ENCODE results near the gene SNCB. TPM values are rescaled to one million over a fixed set of nuclear protein-coding genes. Genes with fewer than 3 reads are reported as not detected.

The SNCB gene
- total and polyA plus RNA-seq, 2 of the 8 experiments (the other 6 are each of a cell fraction or from before 2014, with no cell fraction given): 4.2 to 5.9 TPM

GRCh38 chr5:176679365-176680225 is 49.3 kb upstream of the SNCB start:
- H3K36me3 ChIP-seq (ENCODE audit: control insufficient read depth in 2 of 4, insufficient read depth in 4 of 4, low read length in 3 of 4): no peaks in the 10 kb centered on the region
- no peak overlapping the region for H2BK20ac ChIP-seq (ENCODE audit: low read length)
- no peak for FAIRE-seq
- no peak overlapping the region for H3K9ac ChIP-seq (replicated peaks in 1 of 4; ENCODE audit: extremely low read depth in 1 of 4, low read depth in 3 of 4, low read length in 3 of 4)
- H4K91ac ChIP-seq (replicated peaks; ENCODE audit: insufficient read length, low read length): no peak overlapping the region
- no peaks in the 10 kb centered on the region for H4K20me1 ChIP-seq (replicated peaks in 1 of 2; ENCODE audit: control insufficient read depth in 1 of 2, insufficient read depth in 2 of 2, low read length in 2 of 2)
- peak overlapping the region; percentile 20; the same call in 1 of the 2 replicates for H2BK15ac ChIP-seq (ENCODE audit: low read length)
- no peak overlapping the region for H3K27ac ChIP-seq (ENCODE audit: low read depth, low read length)
- no peak overlapping the region for H2AK5ac ChIP-seq (ENCODE audit: low read depth, low read length)
- H3K18ac ChIP-seq (ENCODE audit: extremely low read depth, low read length): peak overlapping the region; percentile 4
- peak overlapping the region in 3 of 4 experiments; percentile 23 to 55 (median 29); a peak in 6 of 8 replicates for H3K4me3 ChIP-seq (ENCODE audit: extremely low read depth in 1 of 4, insufficient read depth in 2 of 4, low read depth in 3 of 4, low read length in 4 of 4)
- no peak overlapping the region for H3K14ac ChIP-seq (ENCODE audit: insufficient read length)
- peak overlapping the region; percentile 14; the same call in 1 of the 2 replicates for H2AFZ ChIP-seq (ENCODE audit: low read length)
- H3K4me1 ChIP-seq (replicated peaks in 1 of 4; ENCODE audit: control insufficient read depth in 3 of 4, insufficient read depth in 4 of 4, low read length in 3 of 4): peaks cover 0 to 10% (median 3%) of the 10 kb centered on the region in 4 experiments; a peak in 6 of 7 replicates
- no peaks in the 10 kb centered on the region for H3K79me1 ChIP-seq (ENCODE audit: low read depth, low read length)
- H3K4me2 ChIP-seq (ENCODE audit: insufficient read depth in 1 of 2, low read depth in 2 of 2, low read length in 2 of 2): peak overlapping the region; percentile 61 to 69
- no peak overlapping the region for H3K23ac ChIP-seq (ENCODE audit: insufficient read length)
- DNase-seq (ENCODE audit: low read depth in 1 of 2, low spot score in 2 of 2): no peak
- H4K5ac ChIP-seq (ENCODE audit: insufficient read length, low read depth, low read length): no peak overlapping the region
- WGBS, 2 experiments (ENCODE audit: extremely low coverage in 1 of 2, insufficient coverage in 1 of 2, insufficient read length in 1 of 2, insufficient replicate concordance in 2 of 2, low coverage in 1 of 2, low lambda C conversion rate in 2 of 2, missing lambda C conversion rate in 1 of 2): 57% methylated on average over 29 of the region's 31 CpGs; no CpG with 5 or more reads in 1 of the 2 experiments
- ChIA-PET CTCF (ENCODE audit: partially characterized antibody) (interaction anchor here (0.7 to 35.1 kb wide), 10 partner anchors 7 to 199 kb away, joined by 3 to 859 read pairs (median 4); no protein-coding TSS in a partner anchor), POLR2A (ENCODE audit: partially characterized antibody) (interaction anchor here (0.8 to 3.3 kb wide), 5 partner anchors 8 to 65 kb away, joined by 3 to 13 read pairs (median 5); no protein-coding TSS in a partner anchor)
- H3K23me2 ChIP-seq (ENCODE audit: low read depth, low read length): peaks cover 7% of the 10 kb centered on the region; the same call in 1 of the 2 replicates
- H2BK120ac ChIP-seq (replicated peaks; ENCODE audit: low read depth, low read length): no peak overlapping the region
- H3K9me3 ChIP-seq (ENCODE audit: insufficient read depth in 2 of 2, low read depth in 1 of 2, low read length in 1 of 2): no peaks in the 10 kb centered on the region
- H2BK12ac ChIP-seq (ENCODE audit: low read depth, low read length): peak overlapping the region; percentile 88; the same call in 1 of the 2 replicates
- H3K79me2 ChIP-seq (ENCODE audit: control insufficient read depth in 1 of 2, insufficient read depth in 2 of 2, low read length in 2 of 2): no peaks in the 10 kb centered on the region
- no peak overlapping the region for H3K4ac ChIP-seq (replicated peaks; ENCODE audit: insufficient read length, low read depth, low read length)
- peak overlapping the region; percentile 62; the same call in 1 of the 2 replicates for H4K8ac ChIP-seq (ENCODE audit: extremely low read depth, insufficient read depth, low read length)
- H2BK5ac ChIP-seq (ENCODE audit: low read depth, low read length): no peak overlapping the region
- H3K27me3 ChIP-seq (replicated peaks in 1 of 4; ENCODE audit: control insufficient read depth in 3 of 4, extremely low read depth in 1 of 4, insufficient read depth in 3 of 4, low read length in 3 of 4): peaks cover 0 to 20% (median 19%) of the 10 kb centered on the region in 4 experiments; a peak in 6 of 7 replicates
- H3K56ac ChIP-seq (replicated peaks; ENCODE audit: insufficient read length, low read depth, low read length): no peak overlapping the region
- TF ChIP-seq YY1 (IDR thresholded peaks at IDR 0.05; ENCODE audit: low read depth, low read length) (no peak), SUZ12 (IDR thresholded peaks at IDR 0.05; ENCODE audit: low read length) (peak; percentile 30; the same call in 1 of the 2 replicates), HDAC2 (IDR thresholded peaks at IDR 0.05; ENCODE audit: borderline replicate concordance in 1 of 2, low read depth in 2 of 2, low read length in 2 of 2) (no peak), KDM4A (IDR thresholded peaks at IDR 0.05; ENCODE audit: low read depth, low read length, severe bottlenecking) (peak; percentile 44), ASH2L (IDR thresholded peaks at IDR 0.05; ENCODE audit: low read length) (no peak), SP4 (IDR thresholded peaks at IDR 0.05; ENCODE audit: low read length) (no peak), KDM5A (IDR thresholded peaks at IDR 0.05; ENCODE audit: low read length) (no peak), FOSL1 (IDR thresholded peaks at IDR 0.05; ENCODE audit: insufficient read depth, low read depth, low read length) (no peak), E2F6 (IDR thresholded peaks at IDR 0.05) (no peak), GABPA (IDR thresholded peaks at IDR 0.05; ENCODE audit: borderline replicate concordance, insufficient read depth, low read length) (no peak)
